ENCODE results near the gene MTHFSD. TPM values are rescaled to one million over a fixed set of nuclear protein-coding genes. Genes with fewer than 3 reads are reported as not detected.

MTHFSD gene
- total RNA-seq, 2 donors from 2014 or later, result 15.4 to 23.7 TPM

- DNase-seq, result no peak
- H3K4me1 ChIP-seq, result no peaks in the 10 kb centered on the region
- no peak for TF ChIP-seq CTCF (IDR thresholded peaks at IDR 0.05)
- H3K36me3 ChIP-seq, result no peaks in the 10 kb centered on the region
- intact Hi-C loops (cut with DNase I), result loop anchor here (2.0 to 10.0 kb wide), 2 partner anchors 449 to 697 kb away; no protein-coding TSS in a partner anchor
- H3K27me3 ChIP-seq, result peaks cover 12% of the 10 kb centered on the region
- no peaks in the 10 kb centered on the region for H3K9me3 ChIP-seq
- H3K27ac ChIP-seq, result no peak overlapping the region
- H3K4me3 ChIP-seq, result no peak overlapping the region
- H3K9ac ChIP-seq (ENCODE audit: low read depth in 2 of 2, low read length in 2 of 2), result no peak overlapping the region
Observed at GRCh38 chr16:86521236-86522197, 33.5 kb downstream of the MTHFSD start.

DNA sequence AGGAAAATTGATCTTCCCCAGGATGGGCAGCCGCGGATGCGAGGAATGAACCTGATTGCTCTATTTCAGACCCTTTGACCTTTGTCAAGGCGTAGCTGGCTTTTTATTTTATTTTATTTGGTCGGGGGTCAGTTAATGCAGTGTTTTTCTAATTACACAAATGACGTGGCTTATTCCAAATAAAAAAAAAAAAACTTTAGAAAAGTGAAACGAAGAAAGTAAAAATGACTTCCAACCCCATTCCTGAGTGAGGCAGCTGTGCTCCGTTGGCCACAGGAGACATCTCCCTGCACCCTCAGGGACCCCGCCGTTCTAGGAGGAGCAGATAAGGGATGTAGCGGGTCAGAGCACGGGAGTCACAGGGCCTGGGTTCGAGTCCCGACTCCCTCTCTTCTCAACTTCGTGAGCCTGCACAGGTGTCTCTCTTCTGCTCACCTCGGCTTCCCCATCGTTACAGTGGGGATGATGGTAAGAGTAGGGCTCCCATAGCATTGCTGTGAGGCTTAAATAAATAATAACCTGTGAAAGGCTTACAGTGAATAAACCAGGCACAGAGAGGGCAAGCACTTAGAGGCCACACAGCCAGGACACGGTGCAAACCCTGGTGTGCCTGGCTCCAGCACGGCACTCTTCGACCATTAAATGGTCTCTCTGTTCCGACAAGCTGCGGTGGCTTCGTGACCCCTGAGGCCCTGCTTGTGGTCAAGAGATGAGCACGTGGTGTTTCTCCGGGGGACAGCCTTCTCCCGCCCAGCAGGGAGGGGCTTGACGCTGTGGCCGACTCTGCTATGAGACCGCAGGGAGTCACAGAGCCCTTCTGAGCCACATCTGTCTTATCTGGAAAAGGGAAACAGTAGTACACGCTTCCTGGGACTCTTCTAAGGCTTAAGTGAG lies 34.5 kb downstream of the MTHFSD start:
- H3K27me3 ChIP-seq, result peaks cover 22% of the 10 kb centered on the region
- peak overlapping the region in 1 of 2 donors; percentile 34 for H3K9ac ChIP-seq (ENCODE audit: low read depth in 2 of 2, low read length in 2 of 2)
- no peak for TF ChIP-seq CTCF (IDR thresholded peaks at IDR 0.05)
- H3K27ac ChIP-seq, result no peak overlapping the region
- H3K9me3 ChIP-seq, result no peaks in the 10 kb centered on the region
- intact Hi-C loops (cut with DNase I), result loop anchor here (2.0 to 10.0 kb wide), 2 partner anchors 448 to 696 kb away; no protein-coding TSS in a partner anchor
- no peak for DNase-seq
- no peaks in the 10 kb centered on the region for H3K4me1 ChIP-seq
- H3K4me3 ChIP-seq, result no peak overlapping the region
- H3K36me3 ChIP-seq, result no peaks in the 10 kb centered on the region

GRCh38 chr16:86519649-86520316 lies 35.3 kb downstream of the MTHFSD start:
- H3K36me3 ChIP-seq, result no peaks in the 10 kb centered on the region
- peak; percentile 57 for DNase-seq
- no peaks in the 10 kb centered on the region for H3K9me3 ChIP-seq
- intact Hi-C loops (cut with DNase I), result loop anchor here (2.0 to 10.0 kb wide), 3 partner anchors 325 to 695 kb away; no protein-coding TSS in a partner anchor
- peak overlapping the region; percentile 18 for H3K27ac ChIP-seq
- H3K27me3 ChIP-seq, result peaks cover 30% of the 10 kb centered on the region
- H3K4me3 ChIP-seq, result no peak overlapping the region
- TF ChIP-seq CTCF (IDR thresholded peaks at IDR 0.05), result peak; percentile 90
- no peaks in the 10 kb centered on the region for H3K4me1 ChIP-seq
- H3K9ac ChIP-seq (ENCODE audit: low read depth in 2 of 2, low read length in 2 of 2), result peak overlapping the region; percentile 12 to 34

- no peak overlapping the region for H3K27ac ChIP-seq
- no peak for TF ChIP-seq CTCF (IDR thresholded peaks at IDR 0.05)
- intact Hi-C loops (cut with DNase I), result loop anchor here (10.0 kb wide), 1 partner anchor 324 kb away; no protein-coding TSS in a partner anchor
- H3K4me1 ChIP-seq, result no peaks in the 10 kb centered on the region
- peak overlapping the region; percentile 12 for H3K9ac ChIP-seq (ENCODE audit: low read depth in 2 of 2, low read length in 2 of 2)
- H3K4me3 ChIP-seq, result no peak overlapping the region
- DNase-seq, result no peak
- peaks cover 30% of the 10 kb centered on the region for H3K27me3 ChIP-seq
- no peaks in the 10 kb centered on the region for H3K36me3 ChIP-seq
- no peaks in the 10 kb centered on the region for H3K9me3 ChIP-seq
Observed at GRCh38 chr16:86519007-86519648, 35.9 kb downstream of the MTHFSD start.

All from colonic mucosa (tissue), 4 donors.